HEK293 (cell line): ENCODE data around the gene DAAM1.

ENCODE experiments used
- KLF17 ChIP-seq: fragments of 450-650 bp; formaldehyde crosslinking; IDR thresholded peaks from 2 replicates; pipeline ENCODE4 v1.5.1; 2016; ENCODE audit warnings: missing biosample characterization, missing genetic modification characterization
- SP3 ChIP-seq: fragments of 450-650 bp; formaldehyde crosslinking; IDR thresholded peaks from 2 replicates; pipeline ENCODE4 v1.5.1; 2016; ENCODE audit warnings: missing biosample characterization, missing genetic modification characterization
- ZBTB10 ChIP-seq: fragments of 450-650 bp; formaldehyde crosslinking; IDR thresholded peaks from 2 replicates; pipeline ENCODE4 v1.5.1; 2016; ENCODE audit warnings: missing biosample characterization, missing genetic modification characterization
- ZNF23 ChIP-seq: fragments of 450-650 bp; formaldehyde crosslinking; IDR thresholded peaks from 2 replicates; pipeline ENCODE4 v1.5.1; 2016; ENCODE audit warnings: missing biosample characterization, missing genetic modification characterization, borderline replicate concordance

- TF ChIP-seq KLF17 (tag by site-specific recombination): no peak
- no peak for TF ChIP-seq ZBTB10 (tag by site-specific recombination)
- TF ChIP-seq SP3 (tag by site-specific recombination): no peak
- no peak for TF ChIP-seq ZNF23 (tag by site-specific recombination)
Measured at GRCh38 chr14:59354666-59355065, 166.2 kb downstream of the DAAM1 start.
